Panc1 (cell line): ENCODE measurements around the gene ZNF665. TPM values are rescaled to one million over a fixed set of nuclear protein-coding genes. Genes with fewer than 3 reads are reported as not detected.

Source experiments
- ATAC-seq: fragments of 200-7000 bp; cut with Tn5 transposase; 2 replicates; pipeline ENCODE4 v1.9.1; 2020; ENCODE audit warnings: mild to moderate bottlenecking, moderate library complexity
- BruUV-seq: library from RNA; stranded (reverse); fragments of 400-500 nt; replicated peaks from 2 replicates; lab custom pipeline; 2021; lab: Mats Ljungman, UMichigan
- CTCF ChIA-PET: fragments of 300-600 bp; sonication (Branson Sonifier 250); formaldehyde crosslinking; loops from one replicate; lab custom pipeline; 2022; ENCODE audit warnings: antibody characterized with exemption; lab: Charles Lee
- POLR2A ChIA-PET: fragments of 300-600 bp; sonication (Branson Sonifier 250); formaldehyde crosslinking; loops from one replicate; lab custom pipeline; 2022; ENCODE audit warnings: antibody characterized with exemption; lab: Charles Lee
- DNase-seq: peaks from one replicate; pipeline ENCODE4 v3.0.0-alpha.2; 2010; ENCODE audit warnings: low read depth, low spot score
- H3K27ac ChIP-seq: 2 replicates; pipeline ENCODE4 v1.5.1; 2011; ENCODE audit warnings: mild to moderate bottlenecking, low read length, inconsistent platforms
- H3K27me3 ChIP-seq: fragments of 200-500 bp; sonication (Bioruptor generic); 2 replicates; pipeline ENCODE4 v1.6.0; 2014; ENCODE audit warnings: low read length, inconsistent platforms; ENCODE audit not compliant: control insufficient read depth, insufficient read depth
- H3K36me3 ChIP-seq: fragments of 200-500 bp; sonication (Bioruptor generic); 2 replicates; pipeline ENCODE4 v1.5.1; 2014; ENCODE audit warnings: inconsistent platforms, mild to moderate bottlenecking, low read length, moderate library complexity; ENCODE audit not compliant: control insufficient read depth, insufficient read depth
- H3K4me1 ChIP-seq: 2 replicates; pipeline ENCODE4 v1.5.1; 2011; ENCODE audit warnings: inconsistent platforms, mild to moderate bottlenecking, low read length, moderate library complexity; ENCODE audit not compliant: control insufficient read depth, insufficient read depth
- H3K4me3 ChIP-seq, 2 experiments: 2 replicates each; pipeline ENCODE4 v1.5.1; 2011 to 2012; ENCODE audit warnings: low read depth in 2 of 2, low read length in 2 of 2, mild to moderate bottlenecking in 2 of 2, inconsistent platforms in 1 of 2, moderate library complexity in 1 of 2
- H3K9me3 ChIP-seq: fragments of 200-500 bp; sonication (Bioruptor generic); 2 replicates; pipeline ENCODE4 v1.5.1; 2014; ENCODE audit warnings: low read depth, mild to moderate bottlenecking, inconsistent platforms, low read length, moderate library complexity; ENCODE audit not compliant: control insufficient read depth, insufficient read depth
- POLR2AphosphoS5 ChIP-seq: IDR thresholded peaks from 2 replicates; pipeline ENCODE4 v1.6.1; 2012; ENCODE audit warnings: mild to moderate bottlenecking, low read depth, low read length, moderate library complexity
- SIN3A ChIP-seq: IDR thresholded peaks from 2 replicates; pipeline ENCODE4 v1.6.1; 2012; ENCODE audit warnings: low read depth, mild to moderate bottlenecking, low read length, moderate library complexity, borderline replicate concordance; ENCODE audit not compliant: insufficient read depth
- TCF7L2 ChIP-seq: IDR thresholded peaks from 2 replicates; pipeline ENCODE4 v1.6.1; 2011; ENCODE audit warnings: mild to moderate bottlenecking, low read depth, low read length, inconsistent platforms
- in situ Hi-C: cut with HindIII; loops from 2 replicates; pipeline ENCODE4 v1.10.0; 2016; ENCODE audit warnings: low sequenced_read_pairs, low pct_unique_long_range_greater_than_20kb
- intact Hi-C: fragments of 100-400 bp; cut with micrococcal nuclease; formaldehyde crosslinking; loops from one replicate; pipeline ENCODE4 v1.10.0; 2022; ENCODE audit not compliant: unreplicated experiment
- total RNA-seq: library from RNA; stranded (reverse); gene quantifications from one replicate; pipeline ENCODE4 v1.2.1, GENCODE V29; 2021; ENCODE audit not compliant: unreplicated experiment
- TF ChIP-seq, protein P1 (sequence below): fragments of 450-650 bp; IDR thresholded peaks from 2 replicates; pipeline ENCODE4 v1.5.1; 2017; ENCODE audit warnings: mild to moderate bottlenecking
- TF ChIP-seq, protein P2 (sequence below), 2 experiments: IDR thresholded peaks; 2 replicates each; pipeline ENCODE4 v1.6.1; 2011 to 2012; ENCODE audit warnings: low read depth in 2 of 2, control low read depth in 1 of 2, low read length in 1 of 2, mild to moderate bottlenecking in 1 of 2, moderate library complexity in 1 of 2; ENCODE audit not compliant: insufficient read depth in 1 of 2

The ZNF665 gene
- total RNA-seq, 1 experiment from 2014 or later, result 7.0 TPM

GRCh38 chr19:53172889-53173288 is 20.3 kb downstream of the ZNF665 start:
- TF ChIP-seq SIN3A (no peak), TCF7L2 (no peak), POLR2AphosphoS5 (no peak)
- TF ChIP-seq, protein P1, sequence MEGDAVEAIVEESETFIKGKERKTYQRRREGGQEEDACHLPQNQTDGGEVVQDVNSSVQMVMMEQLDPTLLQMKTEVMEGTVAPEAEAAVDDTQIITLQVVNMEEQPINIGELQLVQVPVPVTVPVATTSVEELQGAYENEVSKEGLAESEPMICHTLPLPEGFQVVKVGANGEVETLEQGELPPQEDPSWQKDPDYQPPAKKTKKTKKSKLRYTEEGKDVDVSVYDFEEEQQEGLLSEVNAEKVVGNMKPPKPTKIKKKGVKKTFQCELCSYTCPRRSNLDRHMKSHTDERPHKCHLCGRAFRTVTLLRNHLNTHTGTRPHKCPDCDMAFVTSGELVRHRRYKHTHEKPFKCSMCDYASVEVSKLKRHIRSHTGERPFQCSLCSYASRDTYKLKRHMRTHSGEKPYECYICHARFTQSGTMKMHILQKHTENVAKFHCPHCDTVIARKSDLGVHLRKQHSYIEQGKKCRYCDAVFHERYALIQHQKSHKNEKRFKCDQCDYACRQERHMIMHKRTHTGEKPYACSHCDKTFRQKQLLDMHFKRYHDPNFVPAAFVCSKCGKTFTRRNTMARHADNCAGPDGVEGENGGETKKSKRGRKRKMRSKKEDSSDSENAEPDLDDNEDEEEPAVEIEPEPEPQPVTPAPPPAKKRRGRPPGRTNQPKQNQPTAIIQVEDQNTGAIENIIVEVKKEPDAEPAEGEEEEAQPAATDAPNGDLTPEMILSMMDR, result no peak
- TF ChIP-seq, protein P2, sequence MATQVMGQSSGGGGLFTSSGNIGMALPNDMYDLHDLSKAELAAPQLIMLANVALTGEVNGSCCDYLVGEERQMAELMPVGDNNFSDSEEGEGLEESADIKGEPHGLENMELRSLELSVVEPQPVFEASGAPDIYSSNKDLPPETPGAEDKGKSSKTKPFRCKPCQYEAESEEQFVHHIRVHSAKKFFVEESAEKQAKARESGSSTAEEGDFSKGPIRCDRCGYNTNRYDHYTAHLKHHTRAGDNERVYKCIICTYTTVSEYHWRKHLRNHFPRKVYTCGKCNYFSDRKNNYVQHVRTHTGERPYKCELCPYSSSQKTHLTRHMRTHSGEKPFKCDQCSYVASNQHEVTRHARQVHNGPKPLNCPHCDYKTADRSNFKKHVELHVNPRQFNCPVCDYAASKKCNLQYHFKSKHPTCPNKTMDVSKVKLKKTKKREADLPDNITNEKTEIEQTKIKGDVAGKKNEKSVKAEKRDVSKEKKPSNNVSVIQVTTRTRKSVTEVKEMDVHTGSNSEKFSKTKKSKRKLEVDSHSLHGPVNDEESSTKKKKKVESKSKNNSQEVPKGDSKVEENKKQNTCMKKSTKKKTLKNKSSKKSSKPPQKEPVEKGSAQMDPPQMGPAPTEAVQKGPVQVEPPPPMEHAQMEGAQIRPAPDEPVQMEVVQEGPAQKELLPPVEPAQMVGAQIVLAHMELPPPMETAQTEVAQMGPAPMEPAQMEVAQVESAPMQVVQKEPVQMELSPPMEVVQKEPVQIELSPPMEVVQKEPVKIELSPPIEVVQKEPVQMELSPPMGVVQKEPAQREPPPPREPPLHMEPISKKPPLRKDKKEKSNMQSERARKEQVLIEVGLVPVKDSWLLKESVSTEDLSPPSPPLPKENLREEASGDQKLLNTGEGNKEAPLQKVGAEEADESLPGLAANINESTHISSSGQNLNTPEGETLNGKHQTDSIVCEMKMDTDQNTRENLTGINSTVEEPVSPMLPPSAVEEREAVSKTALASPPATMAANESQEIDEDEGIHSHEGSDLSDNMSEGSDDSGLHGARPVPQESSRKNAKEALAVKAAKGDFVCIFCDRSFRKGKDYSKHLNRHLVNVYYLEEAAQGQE (IDR thresholded peaks at IDR 0.05; ENCODE audit: insufficient read depth in 1 of 2, low read depth in 2 of 2, low read length in 1 of 2), result no peak
- DNase-seq, result no peak
- H3K4me3 ChIP-seq, result no peak overlapping the region
- intact Hi-C loops (no loop called here), in situ Hi-C loops (no loop called here)
- no peaks in the 10 kb centered on the region for H3K4me1 ChIP-seq
- H3K9me3 ChIP-seq, result peaks cover 22% of the 10 kb centered on the region; the same call in 1 of the 2 replicates
- ChIA-PET CTCF (no interaction called here), POLR2A (no interaction called here)
- BruUV-seq, result no TSS peak
- ATAC-seq, result no peak
- no peaks in the 10 kb centered on the region for H3K36me3 ChIP-seq
- no peaks in the 10 kb centered on the region for H3K27me3 ChIP-seq
- no peak overlapping the region for H3K27ac ChIP-seq

DNA sequence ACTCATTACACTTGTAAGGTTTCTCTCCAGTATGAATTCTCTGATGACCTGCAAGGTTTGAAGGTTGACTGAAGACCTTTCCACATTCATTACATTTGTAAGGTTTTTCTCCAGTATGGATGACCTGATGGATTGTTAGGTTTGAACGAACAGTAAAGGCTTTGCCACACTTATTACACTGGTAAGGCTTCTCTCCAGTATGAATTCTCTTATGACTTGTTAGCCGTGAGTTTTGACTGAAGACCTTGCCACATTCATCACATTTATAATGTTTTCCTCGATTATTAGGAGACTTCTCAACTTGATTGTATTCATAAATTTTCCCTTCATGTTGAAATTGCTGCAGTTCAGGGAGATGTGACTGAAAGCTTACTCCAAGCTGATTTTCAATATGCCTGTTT is 27.5 kb downstream of the ZNF665 start:
- in situ Hi-C loops (no loop called here), intact Hi-C loops (no loop called here)
- Histone ChIP-seq H3K9me3 (peaks cover 60% of the 10 kb centered on the region), H3K4me3 (no peak overlapping the region), H3K27me3 (no peaks in the 10 kb centered on the region), H3K36me3 (no peaks in the 10 kb centered on the region), H3K27ac (no peak overlapping the region), H3K4me1 (no peaks in the 10 kb centered on the region)
- ATAC-seq, result no peak
- POLR2A ChIA-PET, result no interaction called here
- BruUV-seq, result no TSS peak
- TF ChIP-seq TCF7L2, result no peak
- no peak for DNase-seq
- CTCF ChIA-PET, result no interaction called here

- CTCF ChIA-PET, result no interaction called here
- no peaks in the 10 kb centered on the region for H3K27me3 ChIP-seq
- H3K9me3 ChIP-seq, result peaks cover 51% of the 10 kb centered on the region
- ATAC-seq (no peak), DNase-seq (no peak)
- TF ChIP-seq, protein P2 (IDR thresholded peaks at IDR 0.05; ENCODE audit: insufficient read depth in 1 of 2, low read depth in 2 of 2, low read length in 1 of 2), result no peak
- TF ChIP-seq POLR2AphosphoS5 (no peak), TCF7L2 (no peak), SIN3A (no peak)
- TF ChIP-seq, protein P1, result no peak
- no peaks in the 10 kb centered on the region for H3K36me3 ChIP-seq
- H3K4me3 ChIP-seq, result no peak overlapping the region
- in situ Hi-C loops (no loop called here), intact Hi-C loops (no loop called here)
- peaks cover 5% of the 10 kb centered on the region; the same call in 1 of the 2 replicates for H3K4me1 ChIP-seq
- no TSS peak for BruUV-seq
- POLR2A ChIA-PET, result no interaction called here
- H3K27ac ChIP-seq, result no peak overlapping the region
Measured at GRCh38 chr19:53161123-53161522, 32.0 kb downstream of the ZNF665 start.
